SH-SY5Y (cell line): ENCODE results near the gene SIRPA.

ENCODE experiments used
- GATA2 ChIP-seq: IDR thresholded peaks from 2 replicates; pipeline ENCODE4 v1.6.1; 2011; ENCODE audit warnings: mild to moderate bottlenecking, low read depth, low read length
- GATA3 ChIP-seq: IDR thresholded peaks from 2 replicates; pipeline ENCODE4 v1.6.1; 2011; ENCODE audit warnings: low read depth, mild to moderate bottlenecking, low read length, moderate library complexity

DNA sequence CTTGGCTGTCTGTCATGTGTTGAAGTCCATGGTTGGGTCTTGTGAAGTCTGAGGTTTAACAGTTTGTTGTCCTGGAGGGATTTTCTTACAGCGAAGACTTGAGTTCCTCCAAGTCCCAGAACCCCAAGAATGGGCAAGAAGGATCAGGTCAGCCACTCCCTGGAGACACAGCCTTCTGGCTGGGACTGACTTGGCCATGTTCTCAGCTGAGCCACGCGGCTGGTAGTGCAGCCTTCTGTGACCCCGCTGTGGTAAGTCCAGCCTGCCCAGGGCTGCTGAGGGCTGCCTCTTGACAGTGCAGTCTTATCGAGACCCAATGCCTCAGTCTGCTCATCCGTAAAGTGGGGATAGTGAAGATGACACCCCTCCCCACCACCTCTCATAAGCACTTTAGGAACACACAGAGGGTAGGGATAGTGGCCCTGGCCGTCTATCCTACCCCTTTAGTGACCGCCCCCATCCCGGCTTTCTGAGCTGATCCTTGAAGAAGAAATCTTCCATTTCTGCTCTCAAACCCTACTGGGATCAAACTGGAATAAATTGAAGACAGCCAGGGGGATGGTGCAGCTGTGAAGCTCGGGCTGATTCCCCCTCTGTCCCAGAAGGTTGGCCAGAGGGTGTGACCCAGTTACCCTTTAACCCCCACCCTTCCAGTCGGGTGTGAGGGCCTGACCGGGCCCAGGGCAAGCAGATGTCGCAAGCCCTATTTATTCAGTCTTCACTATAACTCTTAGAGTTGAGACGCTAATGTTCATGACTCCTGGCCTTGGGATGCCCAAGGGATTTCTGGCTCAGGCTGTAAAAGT lies 43.5 kb downstream of the SIRPA start:
- TF ChIP-seq GATA3 (no peak), GATA2 (no peak)
